M059J (cell line): ENCODE data around the gene KIAA0513. TPM values are rescaled to one million over a fixed set of nuclear protein-coding genes. Genes with fewer than 3 reads are reported as not detected.
"Not testable (repeated sequence)": the region's sequence is repeated elsewhere in the genome, so short reads cannot be mapped to it uniquely, and the experiment has no call there.

Experiments
- DNase-seq: peaks from one replicate; pipeline ENCODE4 v3.0.0-alpha.2; 2012; ENCODE audit warnings: low read depth
- total RNA-seq: library from RNA; depleted of rRNA; stranded (reverse); fragments of >200 nt; shearing (Covaris generic); gene quantifications from 2 replicates; pipeline ENCODE4 v1.2.3, GENCODE V29; 2014

The KIAA0513 gene
- total RNA-seq, 1 experiment from 2014 or later = 18.0 TPM

DNA sequence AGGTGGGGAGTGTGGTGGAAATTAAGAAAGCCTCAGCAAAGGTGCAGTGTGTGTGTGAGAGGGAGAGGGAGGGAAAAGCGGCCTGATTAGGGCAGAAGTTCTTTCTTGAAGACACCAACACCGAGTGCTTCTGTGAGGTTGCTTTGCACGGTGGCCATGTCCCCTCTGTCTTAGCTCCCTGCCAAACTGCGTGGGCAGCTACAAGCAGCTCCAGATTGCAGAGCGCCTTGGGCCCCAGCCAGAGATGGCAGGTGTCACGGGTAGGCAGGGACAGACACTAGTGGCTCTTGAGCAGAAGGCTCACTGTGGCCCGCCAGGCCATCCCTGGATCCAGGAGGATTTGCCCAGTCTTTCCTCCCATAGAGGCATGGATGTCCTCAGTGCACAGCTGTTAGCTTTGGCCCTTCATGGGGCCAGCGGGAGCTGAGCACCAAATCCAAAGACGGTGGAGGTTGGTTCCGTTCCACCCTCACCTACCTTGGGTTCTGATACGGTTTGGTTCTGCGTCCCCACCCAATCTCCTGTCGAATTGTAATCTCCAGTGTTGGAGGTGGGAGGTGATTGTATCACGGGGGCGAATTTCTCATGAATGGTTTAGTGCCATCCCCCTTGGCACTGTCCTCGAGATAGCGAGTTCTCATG, 21.4 kb downstream of the KIAA0513 start:
- no peak for DNase-seq

DNA sequence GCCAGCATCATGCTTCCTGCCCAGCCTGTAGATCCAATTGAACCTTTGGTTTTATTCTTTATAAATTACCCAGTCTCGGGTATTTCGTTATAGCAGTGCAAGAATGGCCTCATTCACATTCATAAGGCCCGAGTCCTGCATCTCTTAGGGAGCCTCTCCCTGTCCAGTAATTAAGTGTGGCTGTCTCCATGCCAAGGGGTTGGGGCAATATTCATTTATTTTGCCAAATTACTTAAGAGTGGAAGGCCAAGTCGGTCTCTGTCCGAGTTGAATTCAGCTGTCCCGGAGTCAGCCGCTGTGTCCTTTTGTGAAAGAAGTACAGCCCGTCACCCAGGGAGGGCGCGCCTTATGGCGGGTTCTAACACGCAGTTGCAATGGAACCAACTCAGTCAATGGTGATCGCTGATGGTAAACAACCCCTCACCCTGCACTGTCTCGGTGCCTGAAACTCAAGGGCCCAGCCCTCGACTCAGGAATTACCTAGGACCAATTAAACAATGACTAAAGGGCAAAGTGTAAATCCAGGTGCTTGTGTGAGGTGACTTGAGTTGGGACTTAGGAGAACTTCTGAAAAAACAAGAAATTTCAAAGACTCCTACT, 22.2 kb downstream of the KIAA0513 start:
- DNase-seq = no peak

DNA sequence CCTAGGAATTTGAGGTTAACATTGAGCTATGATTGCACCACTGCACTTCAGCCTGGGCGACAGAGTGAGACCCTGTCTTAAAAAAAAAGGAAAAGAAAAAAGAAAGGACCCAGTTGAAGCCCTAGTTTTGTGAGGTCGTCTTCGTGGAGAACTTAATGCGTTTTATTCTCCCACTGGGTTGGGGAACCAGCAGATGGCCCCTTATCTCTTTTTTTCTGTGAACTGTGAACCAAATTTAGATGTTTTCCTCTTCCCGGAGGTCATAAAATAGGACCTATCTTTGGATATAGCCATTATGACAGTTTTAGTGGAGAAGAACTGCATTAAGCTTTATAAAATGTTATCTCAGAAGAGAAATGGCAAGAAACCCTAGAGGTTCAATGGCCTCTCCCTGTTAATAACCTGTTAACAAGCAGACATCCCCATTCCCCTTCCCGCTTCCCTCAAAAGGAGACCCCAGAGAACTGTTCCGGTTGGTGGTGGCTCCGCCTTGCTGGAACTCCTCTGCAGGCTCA, 23.5 kb downstream of the KIAA0513 start:
- DNase-seq = no peak

DNA sequence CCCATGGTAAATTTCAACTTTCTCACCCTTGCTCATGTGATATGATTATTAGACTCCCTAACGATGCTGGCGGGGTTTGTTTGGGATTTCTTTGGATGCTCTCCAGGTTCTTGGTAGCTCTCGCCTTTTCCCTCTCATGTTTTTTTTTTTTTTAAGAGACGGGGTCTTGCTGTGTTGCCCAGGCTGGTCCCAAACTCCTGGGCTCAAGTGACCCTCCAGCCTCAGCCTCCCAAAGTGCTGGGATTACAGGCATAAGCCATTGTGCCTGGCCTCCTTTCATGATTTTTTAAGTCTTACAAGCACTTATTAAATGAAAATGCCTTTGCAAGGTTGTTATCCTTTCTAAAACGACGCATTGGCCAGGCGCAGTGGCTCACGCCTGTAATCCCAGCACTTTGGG, 24.1 kb downstream of the KIAA0513 start:
- no peak for DNase-seq

DNA sequence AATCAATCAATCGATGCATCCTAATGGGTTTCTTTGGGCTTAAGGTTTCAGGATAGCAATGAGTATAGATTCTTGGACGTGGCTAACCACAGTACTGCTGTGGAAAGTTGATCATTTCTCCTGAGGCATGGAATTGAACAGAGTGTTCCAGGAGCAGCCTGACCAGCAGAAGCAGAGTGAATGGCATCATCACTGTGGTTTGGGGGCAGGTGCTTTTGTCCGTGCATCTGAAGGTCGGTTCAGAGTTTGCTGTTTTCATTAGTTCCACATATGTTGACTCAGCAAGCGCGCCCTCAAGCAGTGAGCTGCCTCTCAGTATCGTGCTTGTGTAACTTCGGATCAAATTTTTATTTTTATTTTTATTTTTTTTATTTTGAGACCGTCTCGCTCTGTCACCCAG, 24.9 kb downstream of the KIAA0513 start:
- DNase-seq = peak; percentile 54

DNA sequence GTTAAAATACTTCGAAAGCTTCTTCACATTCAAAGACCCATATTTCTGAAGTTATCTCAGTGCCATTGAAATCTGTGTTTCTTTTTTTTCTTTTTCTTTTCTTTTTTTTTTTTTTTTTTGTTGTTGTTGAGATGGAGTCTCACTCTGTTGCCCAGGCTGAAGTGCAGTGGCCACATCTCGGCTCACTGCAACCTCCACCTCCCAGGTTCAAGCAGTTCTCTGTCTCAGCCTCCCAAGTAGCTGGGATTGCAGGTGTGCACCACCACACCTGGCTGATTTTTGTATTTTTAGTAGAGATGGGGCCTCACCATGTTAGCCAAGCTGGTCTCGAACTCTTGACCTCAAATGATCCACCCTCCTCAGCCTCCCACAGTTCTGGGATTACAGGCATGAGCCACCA, 26.7 kb downstream of the KIAA0513 start:
- not testable (repeated sequence) for DNase-seq

DNA sequence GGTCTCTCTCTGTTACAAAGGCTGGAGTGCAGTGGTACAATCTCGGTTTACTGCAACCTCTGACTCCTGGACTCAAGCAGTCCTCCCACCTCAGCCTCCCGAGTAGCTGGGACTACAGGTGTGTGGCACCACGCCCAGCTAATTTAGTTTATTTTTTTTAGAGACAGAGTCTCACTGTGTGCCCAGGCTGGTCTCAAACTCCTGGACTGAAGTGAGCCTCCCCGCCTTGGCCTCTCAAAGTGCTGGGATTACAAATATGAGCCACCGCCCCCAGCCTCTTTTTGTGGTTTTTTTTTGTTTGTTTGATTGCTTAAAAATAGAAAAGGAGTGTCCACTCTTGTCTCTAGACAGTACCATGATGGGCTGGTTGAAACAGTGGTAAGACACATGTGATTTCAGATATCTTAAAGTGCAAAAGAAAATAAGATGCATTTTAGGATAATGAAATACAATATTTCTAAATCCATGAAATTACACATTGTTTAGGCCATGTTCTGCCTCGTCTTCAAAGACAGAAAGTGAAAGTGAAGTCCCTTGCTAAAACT, 27.4 kb downstream of the KIAA0513 start:
- DNase-seq = no peak

DNA sequence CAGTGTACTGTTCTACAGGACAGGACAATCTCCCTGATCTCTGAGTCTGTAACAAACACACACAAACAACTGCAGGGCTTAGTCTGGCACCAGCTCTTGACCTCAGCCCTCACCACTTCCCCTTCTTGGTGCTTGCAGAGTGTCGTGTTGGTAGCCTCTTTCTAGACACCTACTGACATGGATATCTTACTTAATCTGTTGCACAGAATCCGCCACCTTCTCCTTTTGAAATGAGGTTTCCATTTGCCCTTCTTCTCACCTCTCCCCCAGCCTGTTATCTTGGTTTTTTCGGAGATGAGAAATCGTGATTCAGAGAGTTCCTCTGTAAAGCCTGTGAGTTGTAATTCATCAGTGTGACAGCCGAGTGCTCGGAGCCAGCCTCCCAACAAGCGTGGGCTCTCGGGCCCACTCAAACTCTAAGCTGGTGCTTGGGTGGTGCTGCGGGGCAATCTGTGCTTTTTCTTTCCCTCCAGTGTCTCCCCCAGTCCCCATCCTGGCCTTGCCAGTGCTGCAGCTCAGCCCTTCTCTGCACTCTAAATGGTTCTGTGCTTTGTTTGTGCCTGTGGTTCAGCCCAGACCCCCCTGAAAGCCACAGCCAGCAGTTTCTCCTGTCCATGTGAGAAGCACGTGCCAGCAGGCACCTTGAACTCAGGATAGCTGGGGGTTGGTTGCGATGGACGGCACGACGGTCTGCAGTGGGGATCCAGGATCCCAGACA, 28.1 kb downstream of the KIAA0513 start:
- peak; percentile 85 for DNase-seq

DNA sequence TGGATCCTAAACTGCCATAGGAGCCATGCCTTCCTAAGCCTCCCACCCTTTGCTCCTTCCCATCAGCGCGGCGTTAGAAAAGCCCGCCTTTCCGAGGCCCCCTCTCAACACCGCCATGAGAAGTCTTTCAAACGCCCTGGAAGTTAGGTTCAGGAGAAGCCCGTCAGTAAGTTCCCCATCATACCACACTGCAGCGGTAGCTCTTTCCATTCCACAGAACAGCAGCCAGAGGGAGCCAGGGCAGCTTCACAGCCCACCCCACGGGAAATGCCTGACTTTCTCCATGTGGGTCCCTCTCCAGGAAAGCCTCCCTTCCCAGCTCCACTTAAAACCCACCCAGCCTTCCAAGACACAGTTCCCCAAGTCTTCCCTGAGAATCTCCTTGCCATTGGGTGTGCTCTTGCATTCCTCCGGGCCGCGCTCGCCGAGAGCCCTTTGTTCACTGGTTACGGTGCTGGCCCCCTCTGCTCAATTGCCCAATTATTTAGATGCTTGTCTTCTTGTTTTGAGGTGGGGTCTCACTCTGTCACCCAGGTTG, 28.7 kb downstream of the KIAA0513 start:
- peak; percentile 14 for DNase-seq

DNA sequence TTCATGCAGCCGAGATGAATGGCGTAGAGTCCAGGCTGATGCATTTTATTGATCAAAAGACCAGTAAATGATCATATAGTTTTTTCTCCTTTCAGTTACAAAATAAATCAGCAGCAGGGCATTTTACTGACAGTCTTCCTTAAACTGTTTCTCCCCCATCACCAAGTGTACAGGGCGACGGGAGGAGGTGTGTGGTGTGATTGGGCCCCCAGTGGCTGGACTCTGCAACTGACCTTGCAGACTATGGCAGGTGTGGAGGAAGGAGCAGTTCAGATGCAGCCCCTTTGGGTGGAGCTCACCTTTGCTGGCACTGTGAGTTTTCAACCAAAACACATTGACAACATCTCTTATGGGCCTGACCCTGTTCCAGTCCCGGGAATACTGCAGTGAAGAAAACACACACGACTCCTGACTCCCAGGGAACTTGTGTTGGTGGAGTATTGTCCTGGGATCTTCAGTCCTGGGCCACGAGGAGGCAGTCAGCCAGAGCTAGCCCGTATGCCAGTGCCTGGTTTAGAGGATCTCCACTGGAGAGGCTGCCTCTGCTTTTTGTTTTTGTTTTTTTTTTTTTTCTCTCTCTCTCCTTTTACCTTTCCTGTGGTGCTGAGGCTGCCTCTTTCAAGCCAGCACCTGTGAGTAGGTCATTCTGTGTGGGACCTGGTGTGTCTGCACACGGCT, 29.8 kb downstream of the KIAA0513 start:
- no peak for DNase-seq

DNA sequence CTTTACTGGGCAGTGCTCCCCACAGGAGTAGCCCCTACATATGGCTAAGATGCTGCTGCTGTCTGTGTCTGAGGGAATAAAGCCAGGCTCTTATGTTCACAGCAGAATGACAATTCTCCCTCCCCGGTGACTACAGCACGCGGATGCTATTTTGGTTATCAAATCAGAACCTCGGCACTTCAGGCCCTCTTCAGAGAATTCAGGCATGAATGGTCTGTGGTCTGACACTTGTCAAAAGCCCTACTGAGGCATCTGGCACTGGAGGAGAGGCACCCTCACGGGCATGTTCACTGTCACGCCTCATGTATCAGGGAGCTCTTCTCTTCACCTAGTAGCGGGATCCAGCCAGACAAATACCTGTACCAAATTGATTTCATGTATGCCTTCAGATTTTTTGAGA, 30.4 kb downstream of the KIAA0513 start:
- no peak for DNase-seq

DNA sequence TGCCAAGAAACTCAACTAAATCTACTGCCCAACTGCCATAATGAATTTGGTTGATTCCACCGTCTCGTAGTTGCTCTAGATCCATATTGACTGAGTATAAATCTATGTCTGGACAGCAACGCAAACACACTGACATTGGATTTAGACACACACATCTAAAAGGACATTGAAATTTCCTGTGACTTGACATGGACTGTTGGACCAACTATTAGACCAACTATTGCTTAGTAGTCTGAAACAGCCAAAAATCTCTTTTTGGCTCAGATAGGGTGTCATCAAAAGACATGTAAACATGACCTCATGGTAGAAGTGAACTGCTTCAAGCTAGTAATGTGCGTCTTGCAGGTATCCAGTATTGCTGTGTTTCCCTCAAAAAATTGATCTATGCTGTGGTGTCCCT, 31.3 kb downstream of the KIAA0513 start:
- no peak for DNase-seq

DNA sequence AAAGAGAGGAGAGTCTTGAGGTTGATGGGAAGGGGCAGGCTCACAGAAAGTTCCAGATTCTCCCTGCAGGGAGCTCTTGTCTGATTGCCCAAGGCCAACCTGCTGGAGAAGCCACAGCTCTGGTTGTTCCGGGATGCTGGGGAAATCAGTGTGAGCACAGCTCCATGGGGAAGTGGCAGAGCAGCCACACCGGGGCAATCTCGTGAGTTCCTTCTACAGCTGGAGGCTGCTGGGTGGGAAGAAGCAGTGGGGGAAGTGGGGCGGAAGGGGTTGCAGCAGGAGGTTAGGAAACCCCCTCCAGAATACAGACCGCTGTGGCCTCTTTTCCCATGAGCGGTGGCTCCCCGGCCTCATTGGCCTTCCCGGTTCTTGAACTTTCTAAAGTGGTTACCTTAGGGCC, 34.0 kb downstream of the KIAA0513 start:
- no peak for DNase-seq

DNA sequence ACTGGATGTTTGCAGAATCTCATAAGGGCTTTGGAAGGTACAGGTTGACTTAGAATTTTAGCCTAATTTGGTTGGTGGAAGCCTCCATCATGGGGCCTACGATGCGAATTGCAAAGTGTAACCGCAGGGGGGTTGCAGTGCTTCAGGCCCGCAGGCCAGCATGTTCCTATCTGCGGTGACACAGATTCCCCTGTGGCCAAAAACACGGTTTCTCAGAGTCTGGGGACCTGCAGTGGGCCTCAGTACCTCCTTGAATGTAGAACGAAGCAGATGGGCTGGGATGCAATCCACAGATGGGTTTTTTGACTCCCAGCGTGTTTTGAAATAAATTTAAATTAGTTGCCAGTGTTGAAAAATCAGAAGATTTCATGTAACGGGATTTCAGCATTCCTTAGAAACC, 34.7 kb downstream of the KIAA0513 start:
- DNase-seq = no peak

DNA sequence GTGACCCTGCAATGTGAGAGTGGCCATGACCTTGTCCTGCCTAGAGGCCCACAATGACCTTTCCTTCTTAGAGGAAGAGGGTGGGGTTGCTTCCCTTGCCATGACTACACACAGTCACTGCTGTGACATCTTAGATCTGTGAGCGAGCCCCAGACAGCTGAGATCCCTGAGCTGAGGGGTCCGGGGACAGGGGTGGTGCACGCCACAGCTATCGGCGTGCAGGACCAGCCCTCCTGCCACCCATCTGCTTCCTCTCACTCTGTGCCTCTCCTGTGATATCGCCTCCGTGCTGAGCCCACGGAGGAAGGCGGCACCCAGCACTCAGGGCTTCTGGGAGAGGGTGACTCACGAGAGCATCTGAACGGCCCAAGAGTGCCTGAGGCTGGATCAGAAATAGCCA, 35.2 kb downstream of the KIAA0513 start:
- DNase-seq = no peak

DNA sequence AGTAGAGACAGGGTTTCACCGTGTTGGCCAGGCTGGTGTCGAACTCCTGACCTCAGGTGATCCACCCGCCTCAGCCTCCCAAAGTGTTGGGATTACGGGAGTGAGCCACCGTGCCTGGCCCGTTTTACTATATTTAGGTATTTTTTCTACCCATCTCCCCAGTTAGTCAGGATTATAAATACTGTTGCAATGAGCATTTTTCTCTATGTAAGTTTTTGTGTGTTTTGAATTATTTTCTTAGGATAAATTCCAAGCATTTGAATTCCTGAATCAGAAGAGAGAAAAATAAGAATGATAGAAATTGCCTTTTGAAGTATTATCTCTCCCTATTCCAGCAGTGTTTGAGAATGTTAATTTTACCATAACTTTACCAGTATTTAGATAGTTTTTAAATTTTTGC, 36.6 kb downstream of the KIAA0513 start:
- DNase-seq = no peak

DNA sequence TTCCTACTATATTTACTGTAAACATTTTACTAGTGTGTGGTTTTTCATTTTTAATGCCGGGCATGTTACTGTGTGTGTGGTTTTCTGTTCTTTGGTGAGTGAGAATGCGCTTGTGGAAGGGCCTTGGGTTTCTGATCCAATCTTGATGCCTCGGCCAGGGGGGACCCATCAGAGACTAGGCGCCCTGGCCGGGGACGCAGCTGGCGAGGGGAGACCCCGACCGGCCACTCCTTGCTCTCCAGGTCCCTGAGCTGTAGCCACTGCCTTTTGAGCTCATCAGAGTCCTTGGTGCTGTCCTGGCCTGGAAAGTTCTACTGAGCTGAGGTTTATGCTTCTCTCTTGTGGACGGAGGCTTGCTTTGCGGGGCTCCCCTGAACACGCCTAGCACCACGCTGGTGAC, 37.5 kb downstream of the KIAA0513 start:
- DNase-seq = no peak

DNA sequence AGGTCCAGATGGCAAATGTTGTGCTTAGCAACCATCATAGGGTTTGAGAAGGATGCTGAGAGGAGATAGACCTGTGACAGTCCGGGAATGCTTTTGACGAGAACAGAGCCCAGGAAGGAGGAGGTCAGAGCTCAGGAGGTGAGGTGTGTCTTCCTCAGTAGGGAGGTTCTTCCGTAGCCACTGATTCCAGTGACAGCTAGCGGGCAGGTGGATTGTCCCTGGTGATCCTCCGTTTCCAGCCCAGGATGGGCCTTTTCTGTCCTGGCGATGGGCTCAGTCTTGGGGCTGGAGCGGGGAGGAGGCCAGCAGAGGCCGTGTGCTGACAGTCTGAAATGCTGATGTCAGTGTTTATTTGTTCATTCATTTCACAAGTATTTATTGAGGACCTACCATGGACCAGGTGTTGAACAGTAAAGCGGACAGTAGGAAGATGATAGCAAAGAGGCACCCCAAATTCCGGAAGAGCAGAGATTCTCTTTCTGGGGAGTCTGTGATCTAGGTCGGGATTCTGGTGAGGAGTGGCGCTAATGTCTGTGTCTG, 38.8 kb downstream of the KIAA0513 start:
- no peak for DNase-seq

DNA sequence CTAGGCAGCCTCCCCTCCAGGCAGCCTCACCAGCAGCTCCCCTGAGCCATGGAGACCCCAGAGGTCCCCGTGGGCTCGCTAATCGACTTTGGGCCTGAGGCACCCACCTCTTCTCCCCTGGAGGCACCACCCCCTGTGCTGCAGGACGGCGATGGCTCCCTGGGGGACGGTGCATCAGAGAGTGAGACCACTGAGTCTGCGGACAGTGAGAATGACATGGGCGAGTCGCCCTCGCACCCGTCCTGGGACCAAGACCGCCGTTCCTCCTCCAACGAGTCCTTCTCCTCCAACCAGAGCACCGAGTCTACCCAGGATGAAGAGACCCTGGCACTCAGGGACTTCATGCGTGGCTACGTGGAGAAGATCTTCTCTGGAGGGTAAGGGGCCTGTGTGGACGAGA, 39.4 kb downstream of the KIAA0513 start:
- DNase-seq = no peak

DNA sequence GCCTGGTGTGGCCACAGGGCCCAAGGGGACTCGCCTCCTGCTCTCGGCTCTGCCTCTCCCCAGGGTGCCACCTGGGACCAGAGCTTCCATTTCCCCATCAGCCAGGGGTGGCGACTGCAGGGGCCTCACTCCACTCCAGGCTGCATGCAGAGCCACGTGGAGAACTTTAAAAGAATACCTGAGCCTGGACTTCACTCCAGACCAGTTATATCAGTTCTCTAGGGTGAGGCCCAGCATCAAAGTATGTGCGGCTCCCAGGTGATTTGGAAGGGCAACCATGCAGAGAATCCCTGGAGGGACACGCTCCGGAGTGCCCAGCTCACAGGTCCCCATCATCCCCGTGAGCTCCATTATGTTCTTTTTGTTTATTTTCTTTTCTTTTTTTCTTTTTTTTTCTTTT, 39.8 kb downstream of the KIAA0513 start:
- no peak for DNase-seq

DNA sequence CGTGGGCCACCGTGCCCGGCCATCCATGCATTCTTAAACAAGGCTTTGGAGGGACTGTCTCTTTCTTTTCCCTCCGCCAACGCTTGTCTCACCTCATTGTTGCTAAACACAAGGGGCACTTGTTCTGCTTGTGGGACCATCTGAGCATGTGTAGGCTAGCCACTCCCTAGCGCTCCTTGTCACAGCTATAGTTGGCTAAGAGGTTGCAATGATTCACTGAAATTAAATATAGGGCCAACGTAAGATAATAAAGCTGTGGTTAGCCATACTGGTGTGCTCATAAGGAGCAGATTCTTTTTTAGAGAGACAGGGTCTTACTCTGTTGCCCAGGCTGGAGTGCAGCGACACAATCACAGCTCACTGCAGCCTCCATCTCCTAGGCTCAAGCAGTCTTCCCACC, 41.2 kb downstream of the KIAA0513 start:
- no peak for DNase-seq

DNA sequence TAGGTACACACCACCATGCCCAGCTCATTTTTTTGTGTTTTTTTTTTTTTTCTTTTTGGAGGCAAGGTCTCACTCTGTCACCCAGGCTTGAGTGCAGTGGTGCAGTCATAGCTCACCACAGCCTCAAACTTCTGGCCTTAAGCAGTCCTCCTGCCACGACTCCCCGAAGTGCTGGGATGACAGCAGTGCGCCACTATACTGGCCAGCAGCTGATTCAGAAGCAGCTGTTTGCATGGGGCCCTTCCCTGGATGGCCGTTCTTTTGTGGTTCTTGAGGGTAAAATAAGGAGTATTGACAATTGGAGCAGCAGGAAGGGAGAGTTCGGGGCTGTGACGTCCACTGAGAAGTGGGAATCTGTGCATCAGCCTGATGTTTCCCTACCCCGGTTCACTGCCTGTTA, 41.6 kb downstream of the KIAA0513 start:
- DNase-seq = no peak
